ENCODE results near the gene WASF2. TPM values are rescaled to one million over a fixed set of nuclear protein-coding genes. Genes with fewer than 3 reads are reported as not detected.

Gene WASF2
- total and polyA plus RNA-seq, 2 of the 8 experiments (the other 6 are each of a cell fraction or from before 2014, with no cell fraction given) = 32.1 to 86.6 TPM

- no peak for TF ChIP-seq CHD7 (IDR thresholded peaks at IDR 0.05; ENCODE audit: insufficient replicate concordance, low read length)
- no peak for TF ChIP-seq SAP30 (IDR thresholded peaks at IDR 0.05; ENCODE audit: insufficient read depth, insufficient replicate concordance, low read length)
- no peak for TF ChIP-seq BRCA1 (IDR thresholded peaks at IDR 0.05; ENCODE audit: low read depth, low read length)
- no peak for TF ChIP-seq KDM5A (IDR thresholded peaks at IDR 0.05; ENCODE audit: low read length)
- TF ChIP-seq TEAD4 (IDR thresholded peaks at IDR 0.05; ENCODE audit: low read depth, low read length) = no peak
- no peak for TF ChIP-seq TAF7 (optimal IDR thresholded peaks at IDR 0.05; ENCODE audit: borderline replicate concordance, low read depth, low read length)
- TF ChIP-seq SRF (IDR thresholded peaks at IDR 0.05; ENCODE audit: low read depth, low read length) = no peak
- no peak for TF ChIP-seq CBX5 (IDR thresholded peaks at IDR 0.05; ENCODE audit: low read depth, low read length)
- no peak for TF ChIP-seq HDAC2 (IDR thresholded peaks at IDR 0.05; ENCODE audit: borderline replicate concordance in 1 of 2, low read depth in 2 of 2, low read length in 2 of 2)
Measured at GRCh38 chr1:27423709-27424108, 66.3 kb downstream of the WASF2 start (continued).

Data from H1 (cell line).